Inferior parietal cortex (tissue), 1 donor: ENCODE measurements around the gene TBXT.

ENCODE experiments used
- DNase-seq: peaks from one replicate; pipeline ENCODE4 v3.0.0-alpha.2; 2016; ENCODE audit errors: extremely low spot score

TBXT gene

GRCh38 chr6:166115609-166116008 is 52.0 kb downstream of the TBXT start:
- DNase-seq: no peak

GRCh38 chr6:166112580-166112979 is 55.1 kb downstream of the TBXT start:
- DNase-seq: peak; percentile 34

GRCh38 chr6:166109608-166110007 is 58.0 kb downstream of the TBXT start:
- no peak for DNase-seq
